Inferior parietal cortex (tissue), 1 donor: Measurements from ENCODE around the gene PSPH.
"Not testable (repeated sequence)": the region's sequence is repeated elsewhere in the genome, so short reads cannot be mapped to it uniquely, and the experiment has no call there.

Source experiments
- DNase-seq: peaks from one replicate; pipeline ENCODE4 v3.0.0-alpha.2; 2016; ENCODE audit errors: extremely low spot score

Gene PSPH

GRCh38 chr7:56051339-56052191, at the start of gene PSPH, which contains the start of gene CCT6A:
Gene PSPH, minus strand, starts transcription at chr7:56051444. Its CDS starts 30,232 bp downstream, at chr7:56021212.
Gene CCT6A, plus strand, starts transcription at chr7:56051765. Its CDS starts 84 bp downstream, at chr7:56051849.
- DNase-seq = peak; percentile 97

DNA sequence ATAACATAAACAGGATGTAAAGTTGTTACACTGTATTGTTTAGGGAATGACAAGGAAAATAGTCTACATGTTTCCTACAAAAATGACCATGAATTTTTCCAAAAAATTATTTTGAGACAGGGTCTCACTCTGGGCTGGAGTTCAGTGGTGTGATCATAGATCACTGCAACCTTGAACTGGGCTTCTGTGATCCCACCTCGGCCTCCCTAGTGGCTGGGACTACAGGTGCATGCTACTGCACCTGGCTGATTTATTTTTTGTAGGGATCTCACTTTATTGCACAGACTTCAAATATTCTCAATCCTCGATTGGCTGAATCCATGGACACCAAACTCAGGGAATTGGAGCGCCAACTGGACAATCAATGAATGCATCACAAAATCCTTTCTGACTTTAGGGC, 48.4 kb upstream of the PSPH start:
- DNase-seq = no peak

GRCh38 chr7:56098187-56099008, 47.2 kb upstream of the PSPH start:
- not testable (repeated sequence) for DNase-seq

- DNase-seq = no peak
Measured at GRCh38 chr7:56097700-56098099, 46.5 kb upstream of the PSPH start.

DNA sequence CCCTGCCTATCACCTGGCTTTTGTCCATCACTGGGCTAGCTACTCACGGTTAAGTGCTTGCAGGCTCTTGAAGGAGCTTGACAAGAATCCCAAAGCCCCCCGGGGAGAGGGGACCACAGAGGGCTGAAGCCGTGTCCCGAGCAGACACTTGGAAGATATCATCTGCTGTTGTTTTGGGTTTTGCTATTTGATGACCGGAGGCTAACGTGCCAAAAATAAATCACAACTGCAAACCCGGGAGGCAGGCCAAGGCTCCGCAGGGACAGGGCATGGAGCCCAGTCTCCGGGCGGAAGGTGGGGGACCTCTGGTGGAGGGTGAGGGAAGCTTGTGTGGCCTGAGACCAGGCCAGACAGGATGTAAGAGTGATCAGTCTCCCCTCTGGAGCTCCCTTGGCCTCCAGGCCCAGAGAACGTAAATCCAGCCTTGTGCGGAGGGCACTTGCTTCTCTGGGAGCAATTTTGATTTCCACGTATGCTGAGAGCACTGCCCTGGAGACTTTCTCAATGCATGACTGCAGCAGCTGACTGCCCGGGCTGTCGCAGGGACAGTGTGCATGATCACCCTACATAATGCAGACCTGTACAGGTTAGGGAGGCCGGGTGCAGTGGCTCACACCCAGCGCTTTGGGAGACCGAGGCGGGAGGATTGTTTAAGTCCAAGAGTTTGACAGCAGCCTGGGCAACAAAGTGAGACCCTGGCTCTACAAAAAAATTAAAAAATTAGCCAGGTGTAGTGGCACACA, 41.7 kb upstream of the PSPH start, which contains the start of gene PHKG1:
Gene PHKG1, minus strand, starts transcription at position 164 of the 743 bp plus-strand sequence. CDS start 4,011 bp downstream, outside the sequence.
- peak; percentile 79 for DNase-seq

DNA sequence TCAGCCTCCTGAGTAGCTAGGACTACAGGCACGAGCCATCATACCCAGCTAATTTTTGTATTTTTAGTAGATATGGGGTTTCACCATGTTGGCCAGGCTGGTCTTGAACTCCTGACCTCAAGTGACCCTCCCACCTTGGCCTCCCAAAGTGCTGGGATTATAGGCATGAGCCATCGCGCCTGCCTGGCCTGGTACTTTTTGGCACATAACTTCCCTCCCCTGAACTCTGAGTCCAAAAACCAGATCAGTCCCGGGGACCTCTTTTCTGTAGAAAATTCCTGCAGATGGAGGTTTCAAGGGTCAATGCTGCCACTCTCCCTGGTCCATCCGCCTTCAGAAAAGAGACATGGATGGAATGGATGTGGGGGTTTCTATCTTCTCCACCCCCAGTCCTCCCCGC, 41.1 kb upstream of the PSPH start:
- peak; percentile 8 for DNase-seq

DNA sequence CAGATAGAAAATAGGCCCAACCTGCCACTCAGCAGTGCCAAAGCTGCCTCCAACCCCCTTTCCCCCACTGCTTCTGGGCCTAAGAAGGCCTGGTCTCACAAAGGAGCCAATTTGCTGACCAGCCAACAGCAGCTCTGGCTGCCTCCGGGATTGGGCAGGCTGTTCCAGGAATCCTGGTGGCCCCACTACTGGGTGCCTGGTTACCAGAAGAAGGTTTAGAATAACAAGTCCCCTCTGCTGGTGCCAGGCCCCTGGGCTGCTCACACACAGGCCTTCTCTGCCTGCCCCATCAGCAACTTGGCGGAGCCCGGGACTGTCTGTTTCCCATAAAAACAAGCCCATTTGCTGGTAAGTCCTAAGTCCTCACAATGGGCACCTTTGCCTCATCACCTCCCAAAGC, 40.3 kb upstream of the PSPH start:
- DNase-seq = peak; percentile 20

GRCh38 chr7:56087445-56087844, 36.2 kb upstream of the PSPH start:
- no peak for DNase-seq

GRCh38 chr7:56086761-56087160, 35.5 kb upstream of the PSPH start:
- no peak for DNase-seq

DNA sequence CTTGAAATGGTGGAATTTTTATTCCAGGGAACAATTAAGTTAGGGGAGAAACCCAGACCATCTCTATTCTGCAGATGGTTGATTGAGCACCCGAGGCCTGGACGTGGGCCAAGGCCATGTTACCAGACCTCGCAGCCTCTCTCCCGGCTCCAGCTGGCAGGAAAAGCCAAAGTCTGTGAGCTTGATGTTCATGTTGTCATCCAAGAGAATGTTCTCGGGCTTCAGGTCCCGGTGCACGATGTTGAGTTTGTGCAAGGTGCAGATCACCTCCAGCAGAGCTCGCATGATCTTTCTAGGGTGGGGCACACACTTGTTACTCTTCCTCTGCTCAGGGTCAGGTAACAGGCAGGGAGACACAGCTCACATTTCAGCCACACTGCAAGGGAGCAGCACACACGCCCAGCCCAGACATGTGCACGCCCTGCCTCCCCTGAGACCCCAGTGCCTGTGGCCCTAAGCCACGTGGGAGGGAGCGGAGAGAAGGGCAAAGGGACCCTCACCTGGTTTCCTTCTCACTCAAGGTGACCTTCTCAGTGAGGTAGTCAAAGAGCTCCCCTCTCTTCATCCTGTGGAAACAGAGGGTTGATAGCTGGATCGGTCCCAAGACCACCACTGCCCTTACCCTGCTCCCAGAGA, 32.0 kb upstream of the PSPH start:
- DNase-seq = no peak

GRCh38 chr7:56081626-56082340, 30.5 kb upstream of the PSPH start:
- DNase-seq = no peak

- not testable (repeated sequence) for DNase-seq
Measured at GRCh38 chr7:56080726-56081435, 29.6 kb upstream of the PSPH start.

DNA sequence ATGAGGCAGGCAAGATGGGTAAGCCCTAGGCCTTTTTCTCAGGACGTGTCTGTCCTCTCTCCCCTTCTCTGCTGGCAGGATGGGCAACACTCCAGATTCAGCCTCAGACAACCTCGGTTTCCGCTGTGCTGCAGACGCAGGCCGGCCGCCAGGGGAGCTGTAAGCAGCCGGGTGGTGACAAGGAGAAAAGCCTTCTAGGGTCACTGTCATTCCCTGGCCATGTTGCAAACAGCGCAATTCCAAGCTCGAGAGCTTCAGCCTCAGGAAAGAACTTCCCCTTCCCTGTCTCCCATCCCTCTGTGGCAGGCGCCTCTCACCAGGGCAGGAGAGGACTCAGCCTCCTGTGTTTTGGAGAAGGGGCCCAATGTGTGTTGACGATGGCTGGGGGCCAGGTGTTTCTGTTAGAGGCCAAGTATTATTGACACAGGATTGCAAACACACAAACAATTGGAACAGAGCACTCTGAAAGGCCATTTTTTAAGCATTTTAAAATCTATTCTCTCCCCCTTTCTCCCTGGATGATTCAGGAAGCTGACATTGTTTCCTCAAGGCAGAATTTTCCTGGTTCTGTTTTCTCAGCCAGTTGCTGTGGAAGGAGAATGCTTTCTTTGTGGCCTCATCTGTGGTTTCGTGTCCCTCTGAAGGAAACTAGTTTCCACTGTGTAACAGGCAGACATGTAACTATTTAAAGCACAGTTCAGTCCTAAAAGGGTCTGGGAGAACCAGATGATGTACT, 28.4 kb upstream of the PSPH start:
- peak; percentile 68 for DNase-seq

DNA sequence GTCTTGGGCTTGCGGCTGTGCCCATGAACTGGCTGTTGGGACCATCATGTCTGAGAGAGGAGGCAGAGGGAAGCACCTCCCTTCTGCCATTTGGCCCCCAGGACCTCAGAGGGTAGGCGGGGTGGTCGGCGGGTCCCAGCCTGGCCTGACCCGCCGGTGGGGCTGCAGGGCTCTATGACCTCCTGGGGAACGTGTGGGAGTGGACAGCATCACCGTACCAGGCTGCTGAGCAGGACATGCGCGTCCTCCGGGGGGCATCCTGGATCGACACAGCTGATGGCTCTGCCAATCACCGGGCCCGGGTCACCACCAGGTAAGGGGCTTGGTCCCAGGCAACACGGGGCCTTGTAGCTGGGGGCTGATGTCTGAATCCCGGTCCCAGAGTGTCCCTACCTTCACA, 27.0 kb upstream of the PSPH start:
- no peak for DNase-seq

GRCh38 chr7:56077681-56078080, 26.4 kb upstream of the PSPH start:
- DNase-seq = no peak

GRCh38 chr7:56074371-56074791, 23.1 kb upstream of the PSPH start:
- DNase-seq = peak; percentile 91

DNA sequence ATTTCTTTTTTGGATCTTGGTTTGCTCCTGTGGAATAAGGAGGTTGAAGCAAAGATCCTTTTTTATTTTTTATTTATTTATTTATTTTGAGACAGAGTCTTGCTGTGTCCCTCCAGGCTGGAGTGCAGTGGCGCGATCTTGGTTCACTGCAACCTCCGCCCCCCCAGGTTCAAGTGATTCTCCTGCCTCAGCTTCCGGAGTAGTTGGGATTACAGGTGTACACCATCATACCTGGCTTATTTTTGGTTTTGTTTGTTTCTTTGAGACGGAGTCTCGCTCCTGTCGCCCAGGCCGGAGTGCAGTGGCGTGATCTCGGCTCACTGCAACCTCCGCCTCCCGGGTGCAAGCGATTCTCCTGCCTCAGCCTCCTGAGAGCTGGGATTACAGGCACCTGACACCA, 15.1 kb upstream of the PSPH start:
- not testable (repeated sequence) for DNase-seq

- DNase-seq = peak; percentile 94
Measured at GRCh38 chr7:56063882-56064625, 12.8 kb upstream of the PSPH start, which contains the start of gene SUMF2. Gene SUMF2, plus strand, starts transcription at chr7:56064286. Its CDS starts 26 bp downstream, at chr7:56064312.
